Activated CD4-positive, alpha-beta T cell treated with anti-CD3 and anti-CD28 coated beads, Interleukin-2, amount 10 ng/mL, durations not matched to agents 24 days and 14 days (primary cell): ENCODE measurements around the gene SNCAIP. TPM values are rescaled to one million over a fixed set of nuclear protein-coding genes. Genes with fewer than 3 reads are reported as not detected.
"Not testable (repeated sequence)": the region's sequence is repeated elsewhere in the genome, so short reads cannot be mapped to it uniquely, and the experiment has no call there.

ENCODE experiments used
- DNase-seq: peaks from one replicate; pipeline ENCODE4 v3.0.0; 2022
- H3K27ac Mint-ChIP-seq: one replicate; pipeline ENCODE4 v1.8.0; 2022; ENCODE audit warnings: mild to moderate bottlenecking, mixed read lengths
- H3K27me3 Mint-ChIP-seq: one replicate; pipeline ENCODE4 v1.8.0; 2022; ENCODE audit warnings: mixed read lengths
- H3K36me3 Mint-ChIP-seq: one replicate; pipeline ENCODE4 v1.8.0; 2022; ENCODE audit warnings: low read depth, mild to moderate bottlenecking, mixed read lengths
- H3K4me1 Mint-ChIP-seq: one replicate; pipeline ENCODE4 v1.8.0; 2021; ENCODE audit warnings: mixed read lengths
- H3K4me3 Mint-ChIP-seq: one replicate; pipeline ENCODE4 v1.8.0; 2022; ENCODE audit warnings: mild to moderate bottlenecking, moderate library complexity, mixed read lengths
- H3K9me3 Mint-ChIP-seq: one replicate; pipeline ENCODE4 v1.8.0; 2021; ENCODE audit warnings: mixed read lengths
- intact Hi-C: fragments of 100-400 bp; cut with micrococcal nuclease; formaldehyde crosslinking; loops from one replicate; pipeline ENCODE4 v1.15.1; 2023
- total RNA-seq: library from RNA; stranded (reverse); gene quantifications from 2 replicates; pipeline ENCODE4 v1.2.3, GENCODE V29; 2022

Gene SNCAIP
- total RNA-seq, 1 donor from 2014 or later: not detected

- no peak overlapping the region for H3K4me3 Mint-ChIP-seq
- intact Hi-C loops: no loop called here
- H3K4me1 Mint-ChIP-seq: no peaks in the 10 kb centered on the region
- no peak for DNase-seq
- H3K36me3 Mint-ChIP-seq: no peaks in the 10 kb centered on the region
- H3K27me3 Mint-ChIP-seq: no peaks in the 10 kb centered on the region
- no peaks in the 10 kb centered on the region for H3K9me3 Mint-ChIP-seq
- H3K27ac Mint-ChIP-seq: no peak overlapping the region
Measured at GRCh38 chr5:122323738-122324137, 11.7 kb downstream of the SNCAIP start.

- no peaks in the 10 kb centered on the region for H3K27me3 Mint-ChIP-seq
- H3K9me3 Mint-ChIP-seq: no peaks in the 10 kb centered on the region
- no peaks in the 10 kb centered on the region for H3K36me3 Mint-ChIP-seq
- no peak overlapping the region for H3K27ac Mint-ChIP-seq
- no peak for DNase-seq
- intact Hi-C loops: no loop called here
- H3K4me3 Mint-ChIP-seq: no peak overlapping the region
- no peaks in the 10 kb centered on the region for H3K4me1 Mint-ChIP-seq
Measured at GRCh38 chr5:122327110-122327509, 15.1 kb downstream of the SNCAIP start.

- Mint-ChIP-seq H3K27ac (no peak overlapping the region), H3K27me3 (no peaks in the 10 kb centered on the region), H3K9me3 (no peaks in the 10 kb centered on the region), H3K4me1 (no peaks in the 10 kb centered on the region), H3K4me3 (no peak overlapping the region), H3K36me3 (no peaks in the 10 kb centered on the region)
- intact Hi-C loops: no loop called here
- no peak for DNase-seq
Measured at GRCh38 chr5:122330881-122331280, 18.8 kb downstream of the SNCAIP start.

GRCh38 chr5:122332599-122333555 is 20.8 kb downstream of the SNCAIP start:
- no peak for DNase-seq
- no peak overlapping the region for H3K4me3 Mint-ChIP-seq
- intact Hi-C loops: no loop called here

GRCh38 chr5:122333564-122333963 is 21.5 kb downstream of the SNCAIP start:
- intact Hi-C loops: no loop called here
- no peaks in the 10 kb centered on the region for H3K27me3 Mint-ChIP-seq
- no peaks in the 10 kb centered on the region for H3K9me3 Mint-ChIP-seq
- DNase-seq: no peak
- no peak overlapping the region for H3K4me3 Mint-ChIP-seq
- no peaks in the 10 kb centered on the region for H3K36me3 Mint-ChIP-seq
- H3K27ac Mint-ChIP-seq: no peak overlapping the region
- no peaks in the 10 kb centered on the region for H3K4me1 Mint-ChIP-seq

More at GRCh38 chr5:122332599-122333555, 20.8 kb downstream of the SNCAIP start:
- Mint-ChIP-seq H3K4me1 (no peaks in the 10 kb centered on the region), H3K36me3 (no peaks in the 10 kb centered on the region), H3K9me3 (no peaks in the 10 kb centered on the region), H3K27ac (no peak overlapping the region), H3K27me3 (no peaks in the 10 kb centered on the region)

GRCh38 chr5:122339591-122339990 is 27.6 kb downstream of the SNCAIP start:
- no peak for DNase-seq
- Mint-ChIP-seq H3K9me3 (no peaks in the 10 kb centered on the region), H3K27me3 (no peaks in the 10 kb centered on the region), H3K4me1 (no peaks in the 10 kb centered on the region), H3K36me3 (no peaks in the 10 kb centered on the region), H3K27ac (no peak overlapping the region), H3K4me3 (no peak overlapping the region)
- intact Hi-C loops: no loop called here

- Mint-ChIP-seq H3K36me3 (no peaks in the 10 kb centered on the region), H3K27ac (no peak overlapping the region), H3K4me1 (no peaks in the 10 kb centered on the region), H3K4me3 (no peak overlapping the region), H3K9me3 (no peaks in the 10 kb centered on the region), H3K27me3 (no peaks in the 10 kb centered on the region)
- intact Hi-C loops: no loop called here
- no peak for DNase-seq
Measured at GRCh38 chr5:122341087-122341486, 29.1 kb downstream of the SNCAIP start.

- DNase-seq: no peak
- Mint-ChIP-seq H3K27me3 (no peaks in the 10 kb centered on the region), H3K36me3 (no peaks in the 10 kb centered on the region), H3K4me3 (no peak overlapping the region), H3K4me1 (no peaks in the 10 kb centered on the region), H3K9me3 (no peaks in the 10 kb centered on the region), H3K27ac (no peak overlapping the region)
- intact Hi-C loops: no loop called here
Measured at GRCh38 chr5:122342256-122342655, 30.2 kb downstream of the SNCAIP start.

- intact Hi-C loops: no loop called here
- no peak for DNase-seq
- no peaks in the 10 kb centered on the region for H3K9me3 Mint-ChIP-seq
- H3K4me1 Mint-ChIP-seq: no peaks in the 10 kb centered on the region
- no peaks in the 10 kb centered on the region for H3K36me3 Mint-ChIP-seq
- no peak overlapping the region for H3K4me3 Mint-ChIP-seq
- H3K27me3 Mint-ChIP-seq: no peaks in the 10 kb centered on the region
- no peak overlapping the region for H3K27ac Mint-ChIP-seq
Measured at GRCh38 chr5:122346897-122347581, 35.0 kb downstream of the SNCAIP start.

GRCh38 chr5:122350496-122350895 is 38.5 kb downstream of the SNCAIP start:
- Mint-ChIP-seq H3K4me3 (no peak overlapping the region), H3K27me3 (no peaks in the 10 kb centered on the region), H3K27ac (no peak overlapping the region), H3K9me3 (no peaks in the 10 kb centered on the region), H3K36me3 (no peaks in the 10 kb centered on the region), H3K4me1 (no peaks in the 10 kb centered on the region)
- intact Hi-C loops: no loop called here
- no peak for DNase-seq

GRCh38 chr5:122351416-122352157 is 39.5 kb downstream of the SNCAIP start:
- no peaks in the 10 kb centered on the region for H3K27me3 Mint-ChIP-seq
- H3K27ac Mint-ChIP-seq: no peak overlapping the region
- intact Hi-C loops: no loop called here
- no peak for DNase-seq
- H3K36me3 Mint-ChIP-seq: no peaks in the 10 kb centered on the region
- no peaks in the 10 kb centered on the region for H3K4me1 Mint-ChIP-seq
- no peaks in the 10 kb centered on the region for H3K9me3 Mint-ChIP-seq
- no peak overlapping the region for H3K4me3 Mint-ChIP-seq

- no peak for DNase-seq
- Mint-ChIP-seq H3K27ac (no peak overlapping the region), H3K4me3 (no peak overlapping the region), H3K36me3 (no peaks in the 10 kb centered on the region), H3K27me3 (no peaks in the 10 kb centered on the region), H3K9me3 (no peaks in the 10 kb centered on the region), H3K4me1 (no peaks in the 10 kb centered on the region)
- intact Hi-C loops: no loop called here
Measured at GRCh38 chr5:122352331-122352730, 40.3 kb downstream of the SNCAIP start.

GRCh38 chr5:122353361-122353760 is 41.3 kb downstream of the SNCAIP start:
- H3K4me3 Mint-ChIP-seq, H3K4me1 Mint-ChIP-seq, H3K27ac Mint-ChIP-seq, H3K36me3 Mint-ChIP-seq, H3K9me3 Mint-ChIP-seq, intact Hi-C loops, DNase-seq, H3K27me3 Mint-ChIP-seq: not testable (repeated sequence)

- H3K36me3 Mint-ChIP-seq: no peaks in the 10 kb centered on the region
- H3K4me3 Mint-ChIP-seq: no peak overlapping the region
- intact Hi-C loops: no loop called here
- H3K27ac Mint-ChIP-seq: no peak overlapping the region
- no peaks in the 10 kb centered on the region for H3K4me1 Mint-ChIP-seq
- no peak for DNase-seq
- H3K27me3 Mint-ChIP-seq: no peaks in the 10 kb centered on the region
- H3K9me3 Mint-ChIP-seq: no peaks in the 10 kb centered on the region
Measured at GRCh38 chr5:122354293-122354692, 42.3 kb downstream of the SNCAIP start.
